ENCODE measurements around the gene FBP1.

DNA sequence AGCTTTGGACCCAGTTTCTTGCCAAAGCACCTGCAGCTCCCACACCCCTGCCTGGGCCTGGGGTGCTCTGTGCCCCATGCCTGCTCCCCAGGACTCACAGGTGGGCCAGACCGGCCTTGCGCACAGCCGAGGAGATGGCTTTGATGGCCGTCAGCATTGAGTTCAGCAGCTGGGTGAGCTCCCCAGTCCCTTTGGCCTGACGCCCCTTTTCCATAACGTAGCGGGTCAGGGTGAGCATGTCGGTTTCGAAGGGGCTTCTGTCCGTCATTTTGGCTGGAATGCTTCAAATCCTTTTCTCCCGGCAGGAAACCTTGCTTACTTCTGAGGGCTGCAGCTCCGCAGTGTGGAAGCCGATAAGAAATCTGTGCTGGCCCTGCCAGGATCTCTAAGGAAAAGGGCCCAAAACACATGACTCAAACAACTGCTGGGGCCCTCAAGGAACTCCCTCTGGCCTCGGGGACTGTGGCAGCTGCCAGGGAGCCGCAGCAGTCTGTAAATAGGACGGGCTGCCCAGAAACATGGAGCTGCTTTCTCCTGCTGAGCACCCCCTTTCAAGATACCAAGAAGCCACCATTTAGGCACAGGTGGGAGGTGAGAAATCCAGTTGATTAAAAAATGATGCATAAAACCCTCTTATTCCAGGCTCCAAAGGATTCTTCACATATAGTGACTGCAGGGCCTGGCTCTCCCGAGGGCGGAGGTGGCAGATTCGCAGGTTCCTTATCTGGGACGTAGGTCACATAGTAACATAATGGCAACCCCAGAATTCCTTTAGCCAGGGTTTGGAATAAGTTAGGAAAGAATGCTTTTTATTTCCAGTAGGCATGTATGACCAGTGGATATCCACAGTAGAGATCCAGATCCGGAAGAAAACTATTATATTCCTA is 45.6 kb downstream of the FBP1 start, which contains the start of gene FBP2:
- TF ChIP-seq, protein P1, sequence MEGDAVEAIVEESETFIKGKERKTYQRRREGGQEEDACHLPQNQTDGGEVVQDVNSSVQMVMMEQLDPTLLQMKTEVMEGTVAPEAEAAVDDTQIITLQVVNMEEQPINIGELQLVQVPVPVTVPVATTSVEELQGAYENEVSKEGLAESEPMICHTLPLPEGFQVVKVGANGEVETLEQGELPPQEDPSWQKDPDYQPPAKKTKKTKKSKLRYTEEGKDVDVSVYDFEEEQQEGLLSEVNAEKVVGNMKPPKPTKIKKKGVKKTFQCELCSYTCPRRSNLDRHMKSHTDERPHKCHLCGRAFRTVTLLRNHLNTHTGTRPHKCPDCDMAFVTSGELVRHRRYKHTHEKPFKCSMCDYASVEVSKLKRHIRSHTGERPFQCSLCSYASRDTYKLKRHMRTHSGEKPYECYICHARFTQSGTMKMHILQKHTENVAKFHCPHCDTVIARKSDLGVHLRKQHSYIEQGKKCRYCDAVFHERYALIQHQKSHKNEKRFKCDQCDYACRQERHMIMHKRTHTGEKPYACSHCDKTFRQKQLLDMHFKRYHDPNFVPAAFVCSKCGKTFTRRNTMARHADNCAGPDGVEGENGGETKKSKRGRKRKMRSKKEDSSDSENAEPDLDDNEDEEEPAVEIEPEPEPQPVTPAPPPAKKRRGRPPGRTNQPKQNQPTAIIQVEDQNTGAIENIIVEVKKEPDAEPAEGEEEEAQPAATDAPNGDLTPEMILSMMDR (IDR thresholded peaks at IDR 0.05) = no peak
- no peak for TF ChIP-seq POLR2A (IDR thresholded peaks at IDR 0.05)

Measured in lower leg skin (tissue), 3 donors.